PFSK-1 (cell line): Measurements from ENCODE around the gene FAM170B.

Experiments
- FOXP2 ChIP-seq: optimal IDR thresholded peaks from 2 replicates; pipeline ENCODE3; 2011; ENCODE audit warnings: borderline replicate concordance, control low read depth, inconsistent platforms; ENCODE audit not compliant: insufficient read depth; ENCODE audit errors: extremely low read length, extremely low read depth
- POLR2AphosphoS5 ChIP-seq: IDR thresholded peaks from 2 replicates; pipeline ENCODE4 v1.6.1; 2012; ENCODE audit warnings: low read depth, mild to moderate bottlenecking, control low read depth, low read length, moderate library complexity
- REST ChIP-seq, 2 experiments: IDR thresholded peaks; 2 replicates each; pipeline versions ENCODE4 v1.6.1 to v1.8.0; 2011 to 2012; ENCODE audit warnings: low read depth in 2 of 2, low read length in 2 of 2, control low read depth in 1 of 2, inconsistent platforms in 1 of 2, mild to moderate bottlenecking in 1 of 2, moderate library complexity in 1 of 2; ENCODE audit not compliant: insufficient read depth in 1 of 2
- SIN3A ChIP-seq: IDR thresholded peaks from 2 replicates; pipeline ENCODE4 v1.6.1; 2012; ENCODE audit warnings: mild to moderate bottlenecking, low read length, moderate library complexity, borderline replicate concordance; ENCODE audit not compliant: insufficient read depth
- TAF1 ChIP-seq: IDR thresholded peaks from 2 replicates; pipeline ENCODE4 v1.6.1; 2012; ENCODE audit warnings: low read length, control low read depth, borderline replicate concordance; ENCODE audit not compliant: insufficient read depth

FAM170B gene

GRCh38 chr10:49089152-49089551, 44.7 kb downstream of the FAM170B start:
- TF ChIP-seq SIN3A, result no peak
- no peak for TF ChIP-seq TAF1
- TF ChIP-seq REST (IDR thresholded peaks at IDR 0.05; ENCODE audit: insufficient read depth in 1 of 2, low read depth in 2 of 2, low read length in 2 of 2), result no peak
- no peak for TF ChIP-seq FOXP2
- TF ChIP-seq POLR2AphosphoS5, result no peak

GRCh38 chr10:49086889-49087288, 46.9 kb downstream of the FAM170B start:
- TF ChIP-seq REST (IDR thresholded peaks at IDR 0.05; ENCODE audit: insufficient read depth in 1 of 2, low read depth in 2 of 2, low read length in 2 of 2) (no peak), TAF1 (no peak), SIN3A (no peak)

- no peak for TF ChIP-seq REST (IDR thresholded peaks at IDR 0.05; ENCODE audit: insufficient read depth in 1 of 2, low read depth in 2 of 2, low read length in 2 of 2)
- TF ChIP-seq SIN3A, result no peak
- no peak for TF ChIP-seq FOXP2
- no peak for TF ChIP-seq POLR2AphosphoS5
- TF ChIP-seq TAF1, result no peak
Measured at GRCh38 chr10:49083261-49083660, 50.6 kb downstream of the FAM170B start.

- no peak for TF ChIP-seq POLR2AphosphoS5
Measured at GRCh38 chr10:49082766-49083165, 51.1 kb downstream of the FAM170B start.

GRCh38 chr10:49081547-49082275, 52.1 kb downstream of the FAM170B start:
- TF ChIP-seq REST (IDR thresholded peaks at IDR 0.05; ENCODE audit: insufficient read depth in 1 of 2, low read depth in 2 of 2, low read length in 2 of 2), result no peak
- TF ChIP-seq TAF1, result no peak
- TF ChIP-seq FOXP2, result no peak
- TF ChIP-seq SIN3A, result no peak
- TF ChIP-seq POLR2AphosphoS5, result no peak
